HCT116 (cell line): ENCODE measurements around the gene C13orf46. TPM values are rescaled to one million over a fixed set of nuclear protein-coding genes. Genes with fewer than 3 reads are reported as not detected.

Experiments
- ATAC-seq: fragments of 200-7000 bp; cut with Tn5 transposase; 2 replicates; pipeline ENCODE4 v1.9.1; 2020; ENCODE audit warnings: mild to moderate bottlenecking, moderate library complexity
- BruUV-seq: library from RNA; stranded (reverse); fragments of 400-500 nt; replicated peaks from 2 replicates; lab custom pipeline; 2021; lab: Mats Ljungman, UMichigan
- CTCF ChIA-PET: fragments of 300-600 bp; sonication (Branson Sonifier 250); formaldehyde crosslinking; loops from one replicate; lab custom pipeline; 2021; ENCODE audit warnings: antibody characterized with exemption; lab: Charles Lee
- POLR2A ChIA-PET: fragments of 300-600, 350-600 bp; sonication (Branson Sonifier 250); formaldehyde crosslinking; loops from one replicate; lab custom pipeline; 2021; ENCODE audit warnings: antibody characterized with exemption; lab: Charles Lee
- RAD21 ChIA-PET, 2 experiments: fragments of 300-600 bp; sonication (Branson Sonifier 250); formaldehyde crosslinking; loops; one replicate each; lab custom pipeline; 2023; ENCODE audit warnings: low total read pairs in 2 of 2; ENCODE audit not compliant: uncharacterized antibody in 2 of 2, unreplicated experiment in 2 of 2, low non-redundant PET in 1 of 2; lab: Charles Lee
- DNase-seq: peaks from one replicate; pipeline ENCODE4 v3.0.0-alpha.2; 2010; ENCODE audit warnings: low read depth, low spot score
- H2AFZ ChIP-seq: fragments of 200-600 bp; shearing (Covaris generic), sonication (generic); 2 replicates; pipeline ENCODE4 v1.6.1; 2017; ENCODE audit warnings: low read depth, mixed run types, mixed read lengths, antibody characterized with exemption, low read length; ENCODE audit not compliant: poor library complexity, severe bottlenecking
- H3K27ac ChIP-seq: 2 replicates; pipeline ENCODE4 v1.5.1; 2012; ENCODE audit warnings: low read depth, low read length
- H3K27me3 ChIP-seq: fragments of 200-600 bp; sonication (generic); 2 replicates; pipeline ENCODE4 v1.6.1; 2016; ENCODE audit warnings: mixed run types, low read length, mixed read lengths; ENCODE audit not compliant: insufficient read depth
- H3K36me3 ChIP-seq, 2 experiments: fragments of 200-500 bp in 1 of 2; fragments of 200-600 bp in 1 of 2; sonication (Bioruptor generic) in 1 of 2; sonication (generic) in 1 of 2; 2 replicates each; pipeline versions ENCODE4 v1.5.1 to v1.6.1; 2014 to 2016; ENCODE audit warnings: low read length in 2 of 2, inconsistent platforms in 1 of 2, mixed read lengths in 1 of 2, mixed run types in 1 of 2; ENCODE audit not compliant: insufficient read depth in 2 of 2, control insufficient read depth in 1 of 2
- H3K4me1 ChIP-seq, 2 experiments: fragments of 200-600 bp in 1 of 2; sonication (generic) in 1 of 2; 2 replicates each; pipeline versions ENCODE4 v1.5.1 to v1.6.1; 2012 to 2017; ENCODE audit warnings: low read length in 2 of 2, inconsistent platforms in 1 of 2, mild to moderate bottlenecking in 1 of 2, mixed read lengths in 1 of 2, mixed run types in 1 of 2, moderate library complexity in 1 of 2; ENCODE audit not compliant: insufficient read depth in 2 of 2, control insufficient read depth in 1 of 2
- H3K4me2 ChIP-seq: fragments of 200-600 bp; sonication (generic); 2 replicates; pipeline ENCODE4 v1.6.1; 2017; ENCODE audit warnings: mixed run types, low read length, mixed read lengths
- H3K4me3 ChIP-seq, 2 experiments: fragments of 200-600 bp in 1 of 2; sonication (generic) in 1 of 2; replicated peaks in 1 of 2; 2 replicates each; pipeline ENCODE4 v1.5.1; 2011 to 2016; ENCODE audit warnings: low read length in 2 of 2, control low read depth in 1 of 2, low read depth in 1 of 2, mild to moderate bottlenecking in 1 of 2, mixed read lengths in 1 of 2, mixed run types in 1 of 2
- H3K79me2 ChIP-seq: fragments of 200-600 bp; sonication (generic); 2 replicates; pipeline ENCODE4 v1.6.1; 2017; ENCODE audit warnings: mild to moderate bottlenecking, mixed run types, low read length, moderate library complexity, mixed read lengths; ENCODE audit not compliant: insufficient read depth
- H3K9ac ChIP-seq: fragments of 200-600 bp; sonication (generic); 2 replicates; pipeline ENCODE4 v1.6.1; 2016; ENCODE audit warnings: low read length, mixed read lengths
- H3K9me2 ChIP-seq: fragments of 200-600 bp; sonication (generic), shearing (Covaris generic); 2 replicates; pipeline ENCODE4 v1.6.1; 2017; ENCODE audit warnings: mixed run types, mild to moderate bottlenecking, moderate library complexity; ENCODE audit not compliant: insufficient read depth
- H3K9me3 ChIP-seq, 2 experiments: fragments of 200-500 bp in 1 of 2; fragments of 200-600 bp in 1 of 2; sonication (Bioruptor generic) in 1 of 2; sonication (generic) in 1 of 2; 2 replicates each; pipeline ENCODE4 v1.6.1; 2014 to 2017; ENCODE audit warnings: low read length in 2 of 2, mixed read lengths in 2 of 2, inconsistent platforms in 1 of 2, low read depth in 1 of 2, mild to moderate bottlenecking in 1 of 2, mixed run types in 1 of 2, moderate library complexity in 1 of 2; ENCODE audit not compliant: control insufficient read depth in 1 of 2, insufficient read depth in 1 of 2
- H4K20me1 ChIP-seq: fragments of 200-600 bp; sonication (generic), shearing (Covaris generic); 2 replicates; pipeline ENCODE4 v1.6.1; 2017; ENCODE audit warnings: mixed run types, mild to moderate bottlenecking, moderate library complexity; ENCODE audit not compliant: insufficient read depth
- CBX3 ChIP-seq: IDR thresholded peaks from 2 replicates; pipeline ENCODE4 v1.6.1; 2012; ENCODE audit warnings: low read depth
- EGR1 ChIP-seq: IDR thresholded peaks from 2 replicates; pipeline ENCODE4 v1.6.1; 2012; ENCODE audit warnings: low read depth
- ELF1 ChIP-seq: IDR thresholded peaks from 2 replicates; pipeline ENCODE4 v1.6.1; 2012; ENCODE audit warnings: low read depth, borderline replicate concordance
- EZH2 ChIP-seq: fragments of 200-600 bp; sonication (generic); IDR thresholded peaks from 2 replicates; pipeline ENCODE4 v1.6.1; 2017; ENCODE audit warnings: antibody characterized with exemption, mixed run types
- FOSL1 ChIP-seq: IDR thresholded peaks from 2 replicates; pipeline ENCODE4 v1.6.1; 2012; ENCODE audit warnings: low read depth
- MAX ChIP-seq: IDR thresholded peaks from 2 replicates; pipeline ENCODE4 v1.6.1; 2012
- POLR2A ChIP-seq: IDR thresholded peaks from 2 replicates; pipeline ENCODE4 v1.7.0; 2011; ENCODE audit warnings: borderline replicate concordance; ENCODE audit not compliant: insufficient read depth, insufficient read length; ENCODE audit errors: extremely low read depth
- POLR2AphosphoS5 ChIP-seq: IDR thresholded peaks from 2 replicates; pipeline ENCODE4 v1.6.1; 2011; ENCODE audit warnings: mild to moderate bottlenecking, low read depth, low read length, moderate library complexity
- YY1 ChIP-seq: IDR thresholded peaks from 2 replicates; pipeline ENCODE4 v1.6.1; 2011; ENCODE audit warnings: low read length, low read depth, moderate library complexity, mild to moderate bottlenecking; ENCODE audit not compliant: insufficient replicate concordance; ENCODE audit errors: extremely low read depth
- ZNF274 ChIP-seq: fragments of 200-500 bp; sonication (Bioruptor generic); IDR thresholded peaks from 2 replicates; pipeline ENCODE4 v1.6.1; 2014; ENCODE audit warnings: mild to moderate bottlenecking, low read depth, low read length, inconsistent platforms
- intact Hi-C: fragments of 100-400 bp; cut with micrococcal nuclease; formaldehyde crosslinking; loops from 2 replicates; pipeline ENCODE4 v1.10.0; 2022
- total RNA-seq: library from RNA; stranded (reverse); gene quantifications from one replicate; pipeline ENCODE4 v1.2.1, GENCODE V29; 2021; ENCODE audit not compliant: unreplicated experiment
- TF ChIP-seq, protein P1 (sequence below): IDR thresholded peaks from 2 replicates; pipeline ENCODE4 v1.6.1; 2012
- TF ChIP-seq, protein P2 (sequence below): IDR thresholded peaks from 2 replicates; pipeline ENCODE4 v1.6.1; 2011; ENCODE audit warnings: mild to moderate bottlenecking, low read length, moderate library complexity; ENCODE audit not compliant: insufficient replicate concordance; ENCODE audit errors: extremely low read depth

Gene C13orf46
- total RNA-seq, 1 experiment from 2014 or later = 0.93 TPM

- RAD21 ChIA-PET = no interaction called here
These were observed 40.2 kb upstream of the C13orf46 start for GRCh38 chr13:114013952-114014629.

More at GRCh38 chr13:114013952-114014629, 40.2 kb upstream of the C13orf46 start:
- Histone ChIP-seq H3K9me3 (no peaks in the 10 kb centered on the region), H3K79me2 (no peaks in the 10 kb centered on the region), H2AFZ (no peak overlapping the region), H3K36me3 (no peaks in the 10 kb centered on the region), H3K27me3 (no peaks in the 10 kb centered on the region), H3K9me2 (no peaks in the 10 kb centered on the region), H3K27ac (no peak overlapping the region), H3K4me3 (no peak overlapping the region), H4K20me1 (no peaks in the 10 kb centered on the region), H3K4me1 (no peaks in the 10 kb centered on the region), H3K4me2 (no peak overlapping the region), H3K9ac (no peak overlapping the region)
- CTCF ChIA-PET = no interaction called here
- intact Hi-C loops = no loop called here
- ATAC-seq (no peak), DNase-seq (no peak)
- TF ChIP-seq EGR1 = no peak
- no peak for TF ChIP-seq ELF1
- TF ChIP-seq YY1 = no peak
- no peak for TF ChIP-seq CBX3
- TF ChIP-seq FOSL1 = no peak
- TF ChIP-seq, protein P1, sequence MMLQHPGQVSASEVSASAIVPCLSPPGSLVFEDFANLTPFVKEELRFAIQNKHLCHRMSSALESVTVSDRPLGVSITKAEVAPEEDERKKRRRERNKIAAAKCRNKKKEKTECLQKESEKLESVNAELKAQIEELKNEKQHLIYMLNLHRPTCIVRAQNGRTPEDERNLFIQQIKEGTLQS = no peak
- TF ChIP-seq ZNF274 = no peak
- TF ChIP-seq MAX = no peak
- TF ChIP-seq EZH2 = no peak
- TF ChIP-seq, protein P2, sequence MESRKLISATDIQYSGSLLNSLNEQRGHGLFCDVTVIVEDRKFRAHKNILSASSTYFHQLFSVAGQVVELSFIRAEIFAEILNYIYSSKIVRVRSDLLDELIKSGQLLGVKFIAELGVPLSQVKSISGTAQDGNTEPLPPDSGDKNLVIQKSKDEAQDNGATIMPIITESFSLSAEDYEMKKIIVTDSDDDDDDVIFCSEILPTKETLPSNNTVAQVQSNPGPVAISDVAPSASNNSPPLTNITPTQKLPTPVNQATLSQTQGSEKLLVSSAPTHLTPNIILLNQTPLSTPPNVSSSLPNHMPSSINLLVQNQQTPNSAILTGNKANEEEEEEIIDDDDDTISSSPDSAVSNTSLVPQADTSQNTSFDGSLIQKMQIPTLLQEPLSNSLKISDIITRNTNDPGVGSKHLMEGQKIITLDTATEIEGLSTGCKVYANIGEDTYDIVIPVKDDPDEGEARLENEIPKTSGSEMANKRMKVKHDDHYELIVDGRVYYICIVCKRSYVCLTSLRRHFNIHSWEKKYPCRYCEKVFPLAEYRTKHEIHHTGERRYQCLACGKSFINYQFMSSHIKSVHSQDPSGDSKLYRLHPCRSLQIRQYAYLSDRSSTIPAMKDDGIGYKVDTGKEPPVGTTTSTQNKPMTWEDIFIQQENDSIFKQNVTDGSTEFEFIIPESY = no peak
- no peak for TF ChIP-seq POLR2A
- no peak for TF ChIP-seq POLR2AphosphoS5
- no TSS peak for BruUV-seq
- POLR2A ChIA-PET = no interaction called here
